Fibroblast of the aortic adventitia (primary cell): Measurements from ENCODE around the gene PCA3. TPM values are rescaled to one million over a fixed set of nuclear protein-coding genes. Genes with fewer than 3 reads are reported as not detected.
A peak's percentile ranks its signal among the peaks of the same experiment; 100 is the strongest.

Source experiments
- DNase-seq: peaks from one replicate; pipeline ENCODE4 v3.0.0-alpha.2; 2010; ENCODE audit warnings: low read depth
- H3K4me3 ChIP-seq: 2 replicates; pipeline ENCODE4 v1.5.1; 2011; ENCODE audit warnings: low read depth, mild to moderate bottlenecking, control low read depth, low read length, moderate library complexity
- CTCF ChIP-seq: IDR thresholded peaks from 2 replicates; pipeline ENCODE4 v1.5.1; 2011; ENCODE audit warnings: mild to moderate bottlenecking, low read length, control low read depth, inconsistent platforms; ENCODE audit not compliant: insufficient read depth
- total RNA-seq: library from RNA; depleted of rRNA; stranded (reverse); fragments of >200 nt; gene quantifications from 2 replicates; pipeline ENCODE4 v1.2.3, GENCODE V29; 2012; ENCODE audit warnings: low replicate concordance

PCA3 gene
- not detected in 2 replicates for total RNA-seq

DNA sequence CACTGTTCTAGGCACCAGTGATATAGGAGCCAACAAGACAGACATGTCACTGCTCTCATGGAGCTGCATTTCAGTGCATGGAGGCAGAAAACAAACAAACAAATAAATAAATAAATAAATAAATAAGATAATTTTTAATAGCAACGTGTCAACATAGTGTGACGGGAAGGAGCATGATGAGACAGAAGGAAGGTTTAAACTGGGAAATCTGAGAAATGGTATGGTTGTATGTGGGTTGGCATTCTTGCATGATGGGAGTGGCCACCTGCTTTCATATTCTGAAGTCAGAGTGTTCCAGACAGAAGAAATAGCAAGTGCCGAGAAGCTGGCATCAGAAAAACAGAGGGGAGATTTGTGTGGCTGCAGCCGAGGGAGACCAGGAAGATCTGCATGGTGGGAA is at the start of gene PCA3:
TSS of gene PCA3 (plus strand) at position 301 of the 400 bp plus-strand sequence.
- H3K4me3 ChIP-seq: no peak within 1 kb of the TSS
- DNase-seq: no peak
- TF ChIP-seq CTCF: no peak

DNA sequence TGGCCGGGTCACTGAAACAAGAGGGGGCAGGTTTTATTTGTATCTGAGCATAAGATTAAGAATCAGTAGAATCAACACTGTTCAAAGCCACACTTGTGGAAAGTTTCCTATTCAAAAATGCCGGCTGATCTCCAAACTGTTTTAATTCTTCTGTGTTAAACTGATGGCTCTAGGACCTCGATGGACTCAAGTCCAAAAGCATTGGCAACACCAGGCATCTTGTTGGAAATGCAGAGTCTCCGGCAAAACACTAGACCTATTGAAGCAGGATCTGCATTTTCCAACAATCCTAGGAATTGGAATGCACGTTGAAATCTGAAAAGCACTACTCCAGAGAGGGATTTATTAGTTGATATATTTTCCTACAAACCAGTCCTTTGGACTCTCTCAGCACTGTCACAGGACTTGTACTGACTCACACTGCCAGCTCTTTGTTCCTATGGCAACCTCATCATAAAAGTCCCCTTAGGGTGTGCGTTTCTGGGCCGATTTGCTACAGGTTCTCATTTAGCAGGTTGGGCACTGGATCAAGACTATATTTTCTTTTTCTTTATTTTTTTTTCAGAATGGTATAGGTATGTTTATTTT is 48.1 kb upstream of the PCA3 start:
- TF ChIP-seq CTCF: no peak
- peak; percentile 37 for DNase-seq
- H3K4me3 ChIP-seq: no peak overlapping the region

DNA sequence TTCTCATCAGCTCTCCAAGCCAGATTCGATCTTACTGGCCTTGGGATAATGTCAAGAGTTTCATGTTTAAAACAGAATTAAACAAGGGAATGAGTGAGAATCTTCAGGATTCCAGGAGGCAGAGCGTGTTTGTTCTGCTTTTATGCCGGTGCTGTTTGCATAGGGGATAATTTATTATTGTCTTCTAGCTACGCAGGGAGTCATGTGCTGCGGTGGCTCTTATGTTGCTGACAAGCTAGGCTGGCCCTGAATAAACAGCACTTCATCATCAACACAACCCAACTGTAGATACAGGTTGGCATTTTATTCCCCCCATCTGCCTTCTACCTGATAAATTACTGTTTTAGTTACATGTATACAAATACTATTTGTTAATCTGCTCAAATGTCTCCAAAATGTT is 47.1 kb upstream of the PCA3 start:
- no peak for TF ChIP-seq CTCF
- no peak overlapping the region for H3K4me3 ChIP-seq
- DNase-seq: no peak

DNA sequence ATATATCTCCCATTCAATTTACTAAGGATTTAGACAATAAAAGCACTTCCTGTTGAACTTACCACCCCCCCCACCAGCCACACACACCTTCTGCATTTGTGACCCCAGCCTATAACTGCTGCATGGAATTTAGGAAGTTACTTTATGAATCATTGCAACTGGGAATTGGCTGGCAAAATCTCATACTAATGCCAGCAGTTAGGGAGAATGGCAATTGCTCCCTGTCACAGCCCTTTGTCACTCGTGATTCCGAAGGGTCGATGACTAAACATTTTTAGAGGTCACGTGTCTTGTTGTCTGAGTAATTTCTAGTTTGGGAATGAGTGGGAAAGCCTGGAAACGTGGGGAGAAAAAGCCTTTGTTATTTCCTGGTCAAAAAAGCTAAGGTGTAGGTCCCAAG is 46.6 kb upstream of the PCA3 start:
- no peak overlapping the region for H3K4me3 ChIP-seq
- peak; percentile 41 for DNase-seq
- no peak for TF ChIP-seq CTCF

DNA sequence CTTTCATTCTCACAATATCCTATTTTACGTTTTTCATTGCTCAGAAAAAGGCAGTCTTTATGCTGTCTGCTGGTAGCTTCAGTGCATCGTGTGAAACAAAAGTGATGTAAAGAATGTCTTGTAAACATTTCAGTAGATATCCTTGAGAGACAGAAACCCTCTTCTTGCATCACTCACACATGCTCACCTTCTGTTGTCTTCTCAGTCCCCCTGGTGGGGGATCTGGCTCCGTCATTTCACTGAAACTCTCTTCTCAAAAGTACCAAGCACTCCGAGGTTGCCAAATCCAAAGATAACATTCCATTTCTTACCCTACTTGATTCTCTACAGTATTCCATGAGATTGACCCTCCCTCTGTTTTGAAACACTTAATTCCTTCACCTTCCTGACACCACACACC is 46.1 kb upstream of the PCA3 start:
- no peak for DNase-seq
- no peak for TF ChIP-seq CTCF
- no peak overlapping the region for H3K4me3 ChIP-seq

- TF ChIP-seq CTCF: no peak
- H3K4me3 ChIP-seq: no peak overlapping the region
- DNase-seq: no peak
Observed at GRCh38 chr9:76720245-76720644, 44.0 kb upstream of the PCA3 start.

DNA sequence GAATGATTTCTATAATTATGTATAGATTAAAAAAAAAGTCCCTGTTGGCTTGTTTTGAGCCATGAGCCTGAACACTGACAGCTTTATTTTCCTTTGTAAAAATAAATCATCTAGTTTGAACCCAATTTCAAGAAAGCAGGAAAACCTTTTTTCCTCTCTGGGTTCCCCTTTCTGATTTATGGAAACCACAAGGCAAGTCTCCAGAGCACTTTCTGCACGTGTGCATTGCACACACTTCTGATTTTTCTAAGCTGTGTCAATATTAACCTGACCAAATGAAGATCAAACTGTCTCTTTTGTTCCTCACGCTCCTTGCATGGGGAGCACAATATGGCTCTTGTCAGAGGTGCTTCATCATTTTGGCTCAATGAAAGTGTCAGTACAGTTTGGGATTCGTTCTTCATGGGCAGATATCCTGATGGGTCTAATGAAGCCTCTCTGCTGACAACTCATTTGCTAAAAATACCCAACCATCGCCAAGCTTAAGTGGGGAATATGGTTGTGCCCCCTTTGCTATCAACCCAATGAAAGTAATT is 39.2 kb upstream of the PCA3 start:
- no peak overlapping the region for H3K4me3 ChIP-seq
- TF ChIP-seq CTCF: no peak
- no peak for DNase-seq
